Neural progenitor cell (in vitro differentiated cells): Measurements from ENCODE around the gene ZNF653.

Source experiments
- EZH2 ChIP-seq: fragments of 200-600 bp; sonication (generic); IDR thresholded peaks from 2 replicates; pipeline ENCODE4 v1.6.1; 2017; ENCODE audit warnings: antibody characterized with exemption, mild to moderate bottlenecking, moderate library complexity
- EZH2phosphoT487 ChIP-seq: fragments of 200-600 bp; sonication (generic); IDR thresholded peaks from 2 replicates; pipeline ENCODE4 v1.6.1; 2017; ENCODE audit warnings: antibody characterized with exemption
- TF ChIP-seq, protein P1 (sequence below): fragments of 200-600 bp; sonication (generic); IDR thresholded peaks from 2 replicates; pipeline ENCODE4 v1.5.1; 2017; ENCODE audit warnings: antibody characterized with exemption, mild to moderate bottlenecking

DNA sequence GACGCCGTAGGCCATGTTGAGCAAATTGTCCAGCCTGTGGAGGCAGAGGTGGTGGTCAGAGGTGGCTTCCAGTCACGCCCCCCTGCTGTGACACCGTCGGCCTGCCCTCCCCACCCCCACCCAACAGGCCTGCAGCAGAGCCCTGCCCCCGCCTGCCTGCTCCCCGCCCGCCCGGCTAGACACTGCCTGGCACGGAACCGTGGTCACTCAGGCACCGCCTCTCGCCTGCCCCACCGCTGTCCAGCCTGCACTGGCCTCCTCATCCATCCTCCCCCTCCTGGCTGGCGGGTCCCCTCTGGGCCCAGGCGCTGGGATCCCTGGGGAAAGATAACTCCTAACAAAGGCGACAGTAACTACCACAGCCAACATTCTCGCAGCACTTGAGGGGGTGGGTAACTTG is 48.5 kb downstream of the ZNF653 start:
- TF ChIP-seq, protein P1, sequence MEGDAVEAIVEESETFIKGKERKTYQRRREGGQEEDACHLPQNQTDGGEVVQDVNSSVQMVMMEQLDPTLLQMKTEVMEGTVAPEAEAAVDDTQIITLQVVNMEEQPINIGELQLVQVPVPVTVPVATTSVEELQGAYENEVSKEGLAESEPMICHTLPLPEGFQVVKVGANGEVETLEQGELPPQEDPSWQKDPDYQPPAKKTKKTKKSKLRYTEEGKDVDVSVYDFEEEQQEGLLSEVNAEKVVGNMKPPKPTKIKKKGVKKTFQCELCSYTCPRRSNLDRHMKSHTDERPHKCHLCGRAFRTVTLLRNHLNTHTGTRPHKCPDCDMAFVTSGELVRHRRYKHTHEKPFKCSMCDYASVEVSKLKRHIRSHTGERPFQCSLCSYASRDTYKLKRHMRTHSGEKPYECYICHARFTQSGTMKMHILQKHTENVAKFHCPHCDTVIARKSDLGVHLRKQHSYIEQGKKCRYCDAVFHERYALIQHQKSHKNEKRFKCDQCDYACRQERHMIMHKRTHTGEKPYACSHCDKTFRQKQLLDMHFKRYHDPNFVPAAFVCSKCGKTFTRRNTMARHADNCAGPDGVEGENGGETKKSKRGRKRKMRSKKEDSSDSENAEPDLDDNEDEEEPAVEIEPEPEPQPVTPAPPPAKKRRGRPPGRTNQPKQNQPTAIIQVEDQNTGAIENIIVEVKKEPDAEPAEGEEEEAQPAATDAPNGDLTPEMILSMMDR, result no peak
- TF ChIP-seq EZH2phosphoT487 (no peak), EZH2 (no peak)
